HEK293 (cell line): ENCODE measurements around the gene ZBTB37.
A peak's percentile ranks its signal among the peaks of the same experiment; 100 is the strongest.

Experiments
- CTCF ChIA-PET: fragments of 350-600 bp; formaldehyde crosslinking; extraction: SDS; loops from one replicate; lab custom pipeline; 2021; ENCODE audit warnings: antibody characterized with exemption; lab: Yijun Ruan, JAX
- POLR2A ChIA-PET: fragments of 300-600 bp; formaldehyde crosslinking; extraction: SDS; loops from one replicate; lab custom pipeline; 2020; ENCODE audit warnings: antibody characterized with exemption, inconsistent platforms; lab: Yijun Ruan, JAX
- H3K27ac ChIP-seq: fragments of 200-500 bp; sonication (Bioruptor generic); 2 replicates; pipeline ENCODE4 v1.5.1; 2014; ENCODE audit warnings: low read depth, low read length, control low read depth, inconsistent platforms; ENCODE audit errors: extremely low read depth
- H3K36me3 ChIP-seq, 2 experiments: fragments of 200-500 bp in 1 of 2; sonication (Bioruptor generic) in 1 of 2; 1 replicate in 1 of 2; 2 replicates in 1 of 2; pipeline ENCODE4 v1.5.1; 2014 to 2017; ENCODE audit warnings: inconsistent platforms in 2 of 2, low read length in 2 of 2; ENCODE audit not compliant: control insufficient read depth in 2 of 2, insufficient read depth in 1 of 2
- H3K4me1 ChIP-seq: fragments of 200-500 bp; sonication (Bioruptor generic); 2 replicates; pipeline ENCODE4 v1.5.1; 2014; ENCODE audit warnings: mild to moderate bottlenecking, low read length, inconsistent platforms; ENCODE audit not compliant: control insufficient read depth, insufficient read depth
- H3K4me3 ChIP-seq: 2 replicates; pipeline ENCODE4 v1.5.1; 2011; ENCODE audit warnings: low read depth, mild to moderate bottlenecking, control low read depth, low read length, moderate library complexity
- H3K9me3 ChIP-seq: fragments of 200-500 bp; sonication (Bioruptor generic); 2 replicates; pipeline ENCODE4 v1.5.1; 2014; ENCODE audit warnings: low read depth, low read length, inconsistent platforms; ENCODE audit not compliant: control insufficient read depth, insufficient read depth
- KLF8 ChIP-seq: fragments of 450-650 bp; formaldehyde crosslinking; IDR thresholded peaks from 2 replicates; pipeline ENCODE4 v1.5.1; 2016; ENCODE audit warnings: missing biosample characterization, missing genetic modification characterization
- PRDM1 ChIP-seq: fragments of 450-650 bp; formaldehyde crosslinking; IDR thresholded peaks from 2 replicates; pipeline ENCODE4; 2016; ENCODE audit warnings: missing biosample characterization, missing genetic modification characterization
- RBAK ChIP-seq: fragments of 450-650 bp; formaldehyde crosslinking; IDR thresholded peaks from 2 replicates; pipeline ENCODE4 v1.5.1; 2016; ENCODE audit warnings: missing biosample characterization, missing genetic modification characterization
- SCRT2 ChIP-seq: fragments of 450-650 bp; formaldehyde crosslinking; IDR thresholded peaks from 2 replicates; pipeline ENCODE4 v1.5.1; 2016; ENCODE audit warnings: missing biosample characterization, missing genetic modification characterization
- SP3 ChIP-seq: fragments of 450-650 bp; formaldehyde crosslinking; IDR thresholded peaks from 2 replicates; pipeline ENCODE4 v1.5.1; 2016; ENCODE audit warnings: missing biosample characterization, missing genetic modification characterization
- ZFP69B ChIP-seq: fragments of 450-650 bp; formaldehyde crosslinking; IDR thresholded peaks from 2 replicates; pipeline ENCODE4 v1.5.1; 2016; ENCODE audit warnings: missing biosample characterization, missing genetic modification characterization
- ZNF146 ChIP-seq: fragments of 450-650 bp; formaldehyde crosslinking; IDR thresholded peaks from 2 replicates; pipeline ENCODE4 v1.5.1; 2016; ENCODE audit warnings: missing biosample characterization, missing genetic modification characterization
- ZNF214 ChIP-seq: fragments of 450-650 bp; formaldehyde crosslinking; IDR thresholded peaks from 2 replicates; pipeline ENCODE4 v1.5.1; 2017; ENCODE audit warnings: missing biosample characterization, mild to moderate bottlenecking, missing genetic modification characterization, borderline replicate concordance
- ZNF223 ChIP-seq: fragments of 450-650 bp; formaldehyde crosslinking; IDR thresholded peaks from 2 replicates; pipeline ENCODE4 v1.5.1; 2016; ENCODE audit warnings: missing biosample characterization, missing genetic modification characterization
- ZNF311 ChIP-seq: fragments of 450-650 bp; formaldehyde crosslinking; IDR thresholded peaks from 2 replicates; pipeline ENCODE4 v1.5.1; 2017; ENCODE audit warnings: missing biosample characterization, missing genetic modification characterization, borderline replicate concordance
- ZNF341 ChIP-seq: fragments of 450-650 bp; formaldehyde crosslinking; IDR thresholded peaks from 2 replicates; pipeline ENCODE4; 2016; ENCODE audit warnings: low read depth, missing biosample characterization, missing genetic modification characterization
- ZNF416 ChIP-seq: fragments of 450-650 bp; formaldehyde crosslinking; IDR thresholded peaks from 2 replicates; pipeline ENCODE4 v1.5.1; 2016; ENCODE audit warnings: missing biosample characterization, missing genetic modification characterization
- ZNF529 ChIP-seq: fragments of 450-650 bp; formaldehyde crosslinking; IDR thresholded peaks from 2 replicates; pipeline ENCODE4 v1.5.1; 2017; ENCODE audit warnings: missing genetic modification characterization, missing biosample characterization; ENCODE audit not compliant: insufficient replicate concordance
- ZNF558 ChIP-seq: fragments of 450-650 bp; formaldehyde crosslinking; IDR thresholded peaks from 2 replicates; pipeline ENCODE4 v1.5.1; 2016; ENCODE audit warnings: missing biosample characterization, missing genetic modification characterization
- ZNF585B ChIP-seq: fragments of 450-650 bp; formaldehyde crosslinking; IDR thresholded peaks from 2 replicates; pipeline ENCODE4 v1.5.1; 2016; ENCODE audit warnings: missing biosample characterization, missing genetic modification characterization
- ZNF624 ChIP-seq: fragments of 450-650 bp; formaldehyde crosslinking; IDR thresholded peaks from 2 replicates; pipeline ENCODE4 v1.5.1; 2017; ENCODE audit warnings: missing biosample characterization, missing genetic modification characterization
- ZNF629 ChIP-seq: fragments of 450-650 bp; formaldehyde crosslinking; IDR thresholded peaks from 2 replicates; pipeline ENCODE4 v1.5.1; 2017; ENCODE audit warnings: missing biosample characterization, missing genetic modification characterization
- ZNF660 ChIP-seq: fragments of 450-650 bp; IDR thresholded peaks from 2 replicates; pipeline ENCODE4 v1.5.1; 2018; ENCODE audit warnings: missing biosample characterization, mild to moderate bottlenecking, missing genetic modification characterization
- ZXDB ChIP-seq: fragments of 450-650 bp; formaldehyde crosslinking; IDR thresholded peaks from 2 replicates; pipeline ENCODE4 v1.5.1; 2016; ENCODE audit warnings: missing biosample characterization, missing genetic modification characterization
- TF ChIP-seq, protein P1 (sequence below): fragments of 450-650 bp; IDR thresholded peaks from 2 replicates; pipeline ENCODE4 v1.5.1; 2018; ENCODE audit warnings: missing biosample characterization, mild to moderate bottlenecking, missing genetic modification characterization
- TF ChIP-seq, protein P2 (sequence below): fragments of 450-650 bp; formaldehyde crosslinking; IDR thresholded peaks from 2 replicates; pipeline ENCODE4 v1.5.1; 2016; ENCODE audit warnings: missing biosample characterization, missing genetic modification characterization
- TF ChIP-seq, protein P3 (sequence below): fragments of 450-650 bp; formaldehyde crosslinking; IDR thresholded peaks from 2 replicates; pipeline ENCODE4 v1.5.1; 2016; ENCODE audit warnings: missing biosample characterization, missing genetic modification characterization

ZBTB37 gene

DNA sequence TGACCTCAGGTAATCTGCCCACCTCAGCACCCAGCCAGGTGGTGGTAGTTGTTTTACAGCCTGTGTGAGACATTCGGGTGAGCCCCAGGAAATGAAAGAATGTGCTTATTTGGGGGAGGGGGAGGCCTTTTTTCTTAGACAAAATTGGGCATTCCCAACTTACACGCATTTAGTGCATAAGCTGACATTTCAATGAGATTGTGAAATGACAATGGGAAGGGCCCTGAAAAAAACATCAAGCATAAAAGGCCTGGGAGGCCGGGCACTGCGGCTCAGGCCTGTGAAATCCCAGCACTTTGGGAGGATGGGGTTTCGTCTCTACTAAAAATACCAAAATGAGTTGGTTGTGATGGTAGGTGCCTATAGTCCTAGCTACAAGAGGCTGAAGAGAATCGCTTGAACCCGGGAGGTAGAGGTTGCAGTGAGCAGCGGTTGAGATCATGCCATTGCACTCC is 5.4 kb upstream of the ZBTB37 start:
- no peaks in the 10 kb centered on the region for H3K9me3 ChIP-seq
- H3K4me1 ChIP-seq: no peaks in the 10 kb centered on the region
- TF ChIP-seq ZNF146 (tag by site-specific recombination): no peak
- TF ChIP-seq SP3 (tag by site-specific recombination): no peak
- peak; percentile 10; the same call in 1 of the 2 replicates for TF ChIP-seq ZNF660 (tag by site-specific recombination)
- H3K27ac ChIP-seq: no peak overlapping the region
- H3K36me3 ChIP-seq: peaks cover 35 to 84% of the 10 kb centered on the region in 2 experiments
- H3K4me3 ChIP-seq: no peak overlapping the region
- ChIA-PET POLR2A (interaction anchor here (1.0 to 2.8 kb wide), 3 partner anchors 11 to 386 kb away, joined by 4 to 11 read pairs (median 4); partner anchors contain the start of genes CENPL, DARS2 and PRDX6), CTCF (no interaction called here)

DNA sequence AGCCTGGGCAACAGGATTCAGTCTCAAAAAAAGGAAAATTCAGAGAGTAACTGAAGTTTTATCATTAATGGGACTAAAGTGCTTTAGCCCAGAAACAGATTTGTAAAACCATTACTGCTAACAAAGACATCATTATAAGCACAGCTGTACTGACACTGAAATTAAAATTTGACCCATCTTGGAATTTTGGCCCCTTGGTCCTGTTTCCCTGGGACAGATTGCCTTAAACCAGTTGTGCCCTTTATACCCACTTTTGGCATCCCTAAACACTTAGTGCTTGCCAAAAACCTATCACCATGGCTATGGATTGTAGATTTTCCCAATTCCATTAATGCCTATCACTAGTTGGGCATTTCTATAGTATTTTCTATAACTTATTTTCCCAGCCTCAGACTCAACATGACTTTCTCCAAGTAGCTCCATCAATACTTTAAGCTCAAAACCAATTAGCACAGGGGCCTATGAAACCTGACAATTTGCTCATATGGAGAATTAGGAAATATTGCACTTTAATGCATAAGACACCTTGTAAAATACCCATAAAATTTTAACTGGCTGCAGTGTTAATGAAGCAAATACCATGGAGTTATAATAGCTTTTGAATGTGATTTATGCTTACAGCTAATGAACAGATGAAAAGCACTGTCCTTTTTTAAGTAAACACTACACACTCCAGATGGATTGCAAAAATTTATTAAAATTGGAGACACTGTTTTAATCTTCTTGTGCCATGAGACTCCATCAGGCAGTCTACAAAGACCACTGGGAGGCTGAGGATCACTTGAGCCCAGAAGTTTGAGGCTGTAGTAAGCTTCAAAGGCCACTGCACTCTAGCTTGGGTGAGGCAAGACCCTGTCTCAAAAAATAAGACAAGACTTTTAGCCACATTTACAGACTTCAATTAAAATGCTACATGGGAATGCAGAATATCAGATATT is 4.7 kb upstream of the ZBTB37 start:
- POLR2A ChIA-PET: interaction anchor here (0.6 to 2.8 kb wide), 3 partner anchors 12 to 62 kb away, joined by 3 to 11 read pairs (median 4); partner anchors contain the start of genes CENPL and DARS2
- no peaks in the 10 kb centered on the region for H3K4me1 ChIP-seq
- CTCF ChIA-PET: interaction anchor here (0.8 kb wide), 1 partner anchor 52 kb away, joined by 4 read pairs; no protein-coding TSS in a partner anchor
- peaks cover 29 to 78% of the 10 kb centered on the region in 2 experiments for H3K36me3 ChIP-seq
- no peaks in the 10 kb centered on the region for H3K9me3 ChIP-seq
- TF ChIP-seq ZXDB: no peak
- TF ChIP-seq, protein P1, sequence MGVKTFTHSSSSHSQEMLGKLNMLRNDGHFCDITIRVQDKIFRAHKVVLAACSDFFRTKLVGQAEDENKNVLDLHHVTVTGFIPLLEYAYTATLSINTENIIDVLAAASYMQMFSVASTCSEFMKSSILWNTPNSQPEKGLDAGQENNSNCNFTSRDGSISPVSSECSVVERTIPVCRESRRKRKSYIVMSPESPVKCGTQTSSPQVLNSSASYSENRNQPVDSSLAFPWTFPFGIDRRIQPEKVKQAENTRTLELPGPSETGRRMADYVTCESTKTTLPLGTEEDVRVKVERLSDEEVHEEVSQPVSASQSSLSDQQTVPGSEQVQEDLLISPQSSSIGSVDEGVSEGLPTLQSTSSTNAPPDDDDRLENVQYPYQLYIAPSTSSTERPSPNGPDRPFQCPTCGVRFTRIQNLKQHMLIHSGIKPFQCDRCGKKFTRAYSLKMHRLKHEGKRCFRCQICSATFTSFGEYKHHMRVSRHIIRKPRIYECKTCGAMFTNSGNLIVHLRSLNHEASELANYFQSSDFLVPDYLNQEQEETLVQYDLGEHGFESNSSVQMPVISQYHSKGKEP (tag by site-specific recombination): peak; percentile 12; the same call in 1 of the 2 replicates
- no peak for TF ChIP-seq ZNF529
- 0 out of 2 replicates have a peak, but pooled peaks have one; percentile 7 for TF ChIP-seq ZNF558 (tag by site-specific recombination)
- TF ChIP-seq PRDM1: 0 out of 2 replicates have a peak, but pooled peaks have one; percentile 21
- peak; percentile 67 for TF ChIP-seq ZNF585B (tag by site-specific recombination)
- H3K27ac ChIP-seq: no peak overlapping the region
- no peak overlapping the region for H3K4me3 ChIP-seq

DNA sequence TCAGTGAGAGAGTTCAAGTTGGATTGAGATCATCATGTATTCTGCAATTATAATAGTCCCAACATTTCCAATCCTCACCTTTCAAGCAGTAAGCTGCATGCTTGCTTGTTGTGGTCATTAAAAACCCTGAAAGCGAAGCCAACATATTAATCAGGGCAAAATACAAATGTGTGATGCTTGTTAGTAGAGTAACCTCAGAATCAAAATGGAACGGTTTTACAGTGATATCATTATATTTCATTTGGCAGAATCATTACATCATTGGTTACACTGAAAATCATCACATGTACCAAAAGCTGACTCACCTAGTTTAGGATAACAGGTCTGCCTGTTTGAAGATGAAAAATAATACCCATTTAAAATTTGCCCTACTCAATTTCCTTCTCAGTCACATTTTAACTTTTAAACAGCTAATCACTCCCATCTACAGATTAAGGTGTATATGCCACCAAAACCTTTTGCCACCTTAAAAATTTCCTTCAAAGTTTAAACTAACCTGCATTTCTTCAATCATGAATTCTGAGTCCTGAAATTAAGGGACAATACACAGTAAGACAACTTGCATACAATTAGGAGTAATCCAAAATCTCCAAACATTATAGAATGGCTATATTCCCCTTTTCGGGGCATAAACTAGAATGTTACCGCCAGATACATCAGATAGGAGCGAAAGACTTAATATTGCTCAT is 3.9 kb upstream of the ZBTB37 start:
- peaks cover 22 to 71% of the 10 kb centered on the region in 2 experiments for H3K36me3 ChIP-seq
- H3K27ac ChIP-seq: no peak overlapping the region
- ChIA-PET CTCF (interaction anchor here (0.8 to 1.1 kb wide), 2 partner anchors 13 to 51 kb away, joined by 3 to 4 read pairs; no protein-coding TSS in a partner anchor), POLR2A (interaction anchor here (0.6 kb wide), 1 partner anchor 130 kb away, joined by 5 read pairs; no protein-coding TSS in a partner anchor)
- no peaks in the 10 kb centered on the region for H3K9me3 ChIP-seq
- no peaks in the 10 kb centered on the region for H3K4me1 ChIP-seq
- H3K4me3 ChIP-seq: no peak overlapping the region
- TF ChIP-seq SCRT2 (peak; percentile 76), ZNF311 (tag by site-specific recombination) (no peak), ZNF223 (tag by site-specific recombination) (no peak), ZNF416 (tag by site-specific recombination) (no peak), KLF8 (tag by site-specific recombination) (peak; percentile 12; the same call in 1 of the 2 replicates), ZFP69B (tag by site-specific recombination) (peak; percentile 72; the same call in 1 of the 2 replicates), ZNF624 (no peak), ZNF341 (tag by site-specific recombination) (no peak), ZNF629 (tag by site-specific recombination) (peak; percentile 97), RBAK (tag by site-specific recombination) (no peak), ZNF214 (tag by site-specific recombination) (no peak)
- TF ChIP-seq, protein P2, sequence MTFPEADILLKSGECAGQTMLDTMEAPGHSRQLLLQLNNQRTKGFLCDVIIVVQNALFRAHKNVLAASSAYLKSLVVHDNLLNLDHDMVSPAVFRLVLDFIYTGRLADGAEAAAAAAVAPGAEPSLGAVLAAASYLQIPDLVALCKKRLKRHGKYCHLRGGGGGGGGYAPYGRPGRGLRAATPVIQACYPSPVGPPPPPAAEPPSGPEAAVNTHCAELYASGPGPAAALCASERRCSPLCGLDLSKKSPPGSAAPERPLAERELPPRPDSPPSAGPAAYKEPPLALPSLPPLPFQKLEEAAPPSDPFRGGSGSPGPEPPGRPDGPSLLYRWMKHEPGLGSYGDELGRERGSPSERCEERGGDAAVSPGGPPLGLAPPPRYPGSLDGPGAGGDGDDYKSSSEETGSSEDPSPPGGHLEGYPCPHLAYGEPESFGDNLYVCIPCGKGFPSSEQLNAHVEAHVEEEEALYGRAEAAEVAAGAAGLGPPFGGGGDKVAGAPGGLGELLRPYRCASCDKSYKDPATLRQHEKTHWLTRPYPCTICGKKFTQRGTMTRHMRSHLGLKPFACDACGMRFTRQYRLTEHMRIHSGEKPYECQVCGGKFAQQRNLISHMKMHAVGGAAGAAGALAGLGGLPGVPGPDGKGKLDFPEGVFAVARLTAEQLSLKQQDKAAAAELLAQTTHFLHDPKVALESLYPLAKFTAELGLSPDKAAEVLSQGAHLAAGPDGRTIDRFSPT (tag by site-specific recombination): peak; percentile 25; the same call in 1 of the 2 replicates
- TF ChIP-seq, protein P3, sequence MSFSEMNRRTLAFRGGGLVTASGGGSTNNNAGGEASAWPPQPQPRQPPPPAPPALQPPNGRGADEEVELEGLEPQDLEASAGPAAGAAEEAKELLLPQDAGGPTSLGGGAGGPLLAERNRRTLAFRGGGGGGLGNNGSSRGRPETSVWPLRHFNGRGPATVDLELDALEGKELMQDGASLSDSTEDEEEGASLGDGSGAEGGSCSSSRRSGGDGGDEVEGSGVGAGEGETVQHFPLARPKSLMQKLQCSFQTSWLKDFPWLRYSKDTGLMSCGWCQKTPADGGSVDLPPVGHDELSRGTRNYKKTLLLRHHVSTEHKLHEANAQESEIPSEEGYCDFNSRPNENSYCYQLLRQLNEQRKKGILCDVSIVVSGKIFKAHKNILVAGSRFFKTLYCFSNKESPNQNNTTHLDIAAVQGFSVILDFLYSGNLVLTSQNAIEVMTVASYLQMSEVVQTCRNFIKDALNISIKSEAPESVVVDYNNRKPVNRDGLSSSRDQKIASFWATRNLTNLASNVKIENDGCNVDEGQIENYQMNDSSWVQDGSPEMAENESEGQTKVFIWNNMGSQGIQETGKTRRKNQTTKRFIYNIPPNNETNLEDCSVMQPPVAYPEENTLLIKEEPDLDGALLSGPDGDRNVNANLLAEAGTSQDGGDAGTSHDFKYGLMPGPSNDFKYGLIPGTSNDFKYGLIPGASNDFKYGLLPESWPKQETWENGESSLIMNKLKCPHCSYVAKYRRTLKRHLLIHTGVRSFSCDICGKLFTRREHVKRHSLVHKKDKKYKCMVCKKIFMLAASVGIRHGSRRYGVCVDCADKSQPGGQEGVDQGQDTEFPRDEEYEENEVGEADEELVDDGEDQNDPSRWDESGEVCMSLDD: no peak
